Breast epithelium (tissue), 4 donors: ENCODE data around the gene PPP4R4. TPM values are rescaled to one million over a fixed set of nuclear protein-coding genes. Genes with fewer than 3 reads are reported as not detected.

ENCODE experiments used
- DNase-seq, 2 donors: peaks; one replicate each; pipeline ENCODE4 v3.0.0-alpha.2; 2019; ENCODE audit warnings: low spot score in 2 of 2
- H3K27ac ChIP-seq, 2 donors: fragments of 200-600 bp; sonication (generic) in 1 of 2; one replicate each; pipeline ENCODE4 v1.5.1; 2016 to 2019; ENCODE audit warnings: mild to moderate bottlenecking in 1 of 2
- H3K27me3 ChIP-seq, 2 donors: fragments of 200-600 bp; sonication (generic) in 1 of 2; one replicate each; pipeline versions ENCODE4 v1.5.1 to v1.6.0; 2017 to 2019; ENCODE audit warnings: control low read depth in 1 of 2, mild to moderate bottlenecking in 1 of 2
- H3K36me3 ChIP-seq: fragments of 200-600 bp; one replicate; pipeline ENCODE4 v1.5.1; 2019
- H3K4me1 ChIP-seq, 2 donors: fragments of 200-600 bp; sonication (generic); one replicate each; pipeline ENCODE4 v1.5.1; 2016 to 2019; ENCODE audit warnings: control low read depth in 1 of 2
- H3K4me3 ChIP-seq, 3 donors: fragments of 200-600 bp; sonication (generic); 1 replicate in 2 of 3; 2 replicates in 1 of 3; pipeline ENCODE4 v1.5.1; 2016 to 2019; ENCODE audit warnings: mild to moderate bottlenecking in 3 of 3, moderate library complexity in 2 of 3
- H3K9me3 ChIP-seq, 2 donors: fragments of 200-600 bp; sonication (generic) in 1 of 2; one replicate each; pipeline ENCODE4 v1.5.1; 2016 to 2019; ENCODE audit warnings: control low read depth in 1 of 2
- POLR2A ChIP-seq: fragments of 450-650 bp; IDR thresholded peaks from one replicate; pipeline ENCODE4 v1.6.1; 2016; ENCODE audit warnings: antibody characterized with exemption, mild to moderate bottlenecking, moderate library complexity
- POLR2AphosphoS5 ChIP-seq, 3 donors: sonication (generic); formaldehyde crosslinking; IDR thresholded peaks; one replicate each; pipeline ENCODE4 v1.6.1; 2017; ENCODE audit warnings: antibody characterized with exemption in 3 of 3
- intact Hi-C: fragments of 100-400 bp; cut with DNase I; formaldehyde crosslinking; loops from one replicate; pipeline ENCODE4 v1.15.1; 2023; ENCODE audit warnings: low total_unique reads
- total RNA-seq, 3 donors: library from RNA; depleted of rRNA; stranded (reverse); fragments of >200 nt; gene quantifications; one replicate each; pipeline ENCODE4 v1.1.0, GENCODE V29; 2016
- TF ChIP-seq, protein P1 (sequence below), 3 donors: fragments of 450-650 bp; IDR thresholded peaks; one replicate each; pipeline ENCODE4 v1.5.1; 2016 to 2017; ENCODE audit warnings: antibody characterized with exemption in 3 of 3, mild to moderate bottlenecking in 3 of 3, moderate library complexity in 3 of 3

Gene PPP4R4
- total RNA-seq, 3 donors from 2014 or later: 0.48 to 7.9 (median 7.2) TPM

- no peak for DNase-seq
- Histone ChIP-seq H3K9me3 (no peaks in the 10 kb centered on the region), H3K27ac (peak overlapping the region; percentile 88 to 93), H3K4me3 (peak overlapping the region; percentile 49 to 74 (median 66)), H3K4me1 (no peaks in the 10 kb centered on the region), H3K27me3 (no peaks in the 10 kb centered on the region), H3K36me3 (no peaks in the 10 kb centered on the region)
- intact Hi-C loops: loop anchor here (10.0 kb wide), 1 partner anchor 95 kb away; no protein-coding TSS in a partner anchor
- no peak for TF ChIP-seq POLR2A
- TF ChIP-seq, protein P1, sequence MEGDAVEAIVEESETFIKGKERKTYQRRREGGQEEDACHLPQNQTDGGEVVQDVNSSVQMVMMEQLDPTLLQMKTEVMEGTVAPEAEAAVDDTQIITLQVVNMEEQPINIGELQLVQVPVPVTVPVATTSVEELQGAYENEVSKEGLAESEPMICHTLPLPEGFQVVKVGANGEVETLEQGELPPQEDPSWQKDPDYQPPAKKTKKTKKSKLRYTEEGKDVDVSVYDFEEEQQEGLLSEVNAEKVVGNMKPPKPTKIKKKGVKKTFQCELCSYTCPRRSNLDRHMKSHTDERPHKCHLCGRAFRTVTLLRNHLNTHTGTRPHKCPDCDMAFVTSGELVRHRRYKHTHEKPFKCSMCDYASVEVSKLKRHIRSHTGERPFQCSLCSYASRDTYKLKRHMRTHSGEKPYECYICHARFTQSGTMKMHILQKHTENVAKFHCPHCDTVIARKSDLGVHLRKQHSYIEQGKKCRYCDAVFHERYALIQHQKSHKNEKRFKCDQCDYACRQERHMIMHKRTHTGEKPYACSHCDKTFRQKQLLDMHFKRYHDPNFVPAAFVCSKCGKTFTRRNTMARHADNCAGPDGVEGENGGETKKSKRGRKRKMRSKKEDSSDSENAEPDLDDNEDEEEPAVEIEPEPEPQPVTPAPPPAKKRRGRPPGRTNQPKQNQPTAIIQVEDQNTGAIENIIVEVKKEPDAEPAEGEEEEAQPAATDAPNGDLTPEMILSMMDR (IDR thresholded peaks at IDR 0.05): no peak
- TF ChIP-seq POLR2AphosphoS5 (IDR thresholded peaks at IDR 0.05): no peak
These were observed 44.2 kb upstream of the PPP4R4 start for GRCh38 chr14:94129758-94130414.

DNA sequence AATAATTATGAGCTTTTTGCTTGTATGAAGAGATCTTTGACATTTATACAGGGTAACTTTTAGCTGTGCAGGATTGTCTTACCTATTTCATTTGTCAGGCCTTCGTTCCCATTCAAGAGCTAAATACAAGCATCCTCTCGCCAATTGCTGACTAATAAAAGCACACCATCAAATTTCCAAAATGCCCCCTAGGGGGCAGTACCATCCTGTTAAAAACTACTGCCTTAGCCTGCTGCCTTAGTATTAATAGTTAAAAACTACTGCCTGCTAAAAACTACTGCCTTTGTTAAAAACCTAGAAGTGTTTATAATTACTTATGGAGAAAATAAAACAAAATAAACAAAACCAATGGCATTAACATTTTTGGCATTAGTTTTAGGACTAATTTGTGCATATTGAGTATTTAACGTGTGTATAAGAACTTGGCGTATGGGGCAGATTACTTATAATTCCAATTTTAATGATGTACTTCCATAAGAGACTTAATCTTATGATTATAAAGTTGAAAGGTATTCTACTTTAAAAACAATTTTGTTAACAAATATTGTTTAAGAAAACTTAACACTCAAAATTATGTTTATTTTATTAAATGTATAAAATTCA is 41.7 kb upstream of the PPP4R4 start:
- Histone ChIP-seq H3K36me3 (no peaks in the 10 kb centered on the region), H3K27ac (no peak overlapping the region), H3K4me1 (no peaks in the 10 kb centered on the region), H3K9me3 (peaks cover 0 to 5% of the 10 kb centered on the region in 2 donors), H3K27me3 (no peaks in the 10 kb centered on the region), H3K4me3 (no peak overlapping the region)
- DNase-seq: no peak
- intact Hi-C loops: no loop called here
- TF ChIP-seq POLR2AphosphoS5 (IDR thresholded peaks at IDR 0.05): no peak
- TF ChIP-seq POLR2A: no peak
- TF ChIP-seq, protein P1 (IDR thresholded peaks at IDR 0.05): peak; percentile 52 to 58 (median 53)

GRCh38 chr14:94135476-94135875 is 38.6 kb upstream of the PPP4R4 start:
- Histone ChIP-seq H3K36me3 (no peaks in the 10 kb centered on the region), H3K4me3 (no peak overlapping the region), H3K27ac (no peak overlapping the region), H3K9me3 (peaks cover 0 to 5% of the 10 kb centered on the region in 2 donors), H3K27me3 (no peaks in the 10 kb centered on the region), H3K4me1 (no peaks in the 10 kb centered on the region)
- intact Hi-C loops: no loop called here
- no peak for DNase-seq
- TF ChIP-seq POLR2A (no peak), POLR2AphosphoS5 (IDR thresholded peaks at IDR 0.05) (no peak)
- TF ChIP-seq, protein P1 (IDR thresholded peaks at IDR 0.05): no peak

- Histone ChIP-seq H3K9me3 (peaks cover 0 to 5% of the 10 kb centered on the region in 2 donors), H3K27me3 (no peaks in the 10 kb centered on the region), H3K36me3 (no peaks in the 10 kb centered on the region), H3K27ac (no peak overlapping the region), H3K4me1 (no peaks in the 10 kb centered on the region), H3K4me3 (no peak overlapping the region)
- peak; percentile 70 to 88 for DNase-seq
- intact Hi-C loops: no loop called here
- TF ChIP-seq, protein P1 (IDR thresholded peaks at IDR 0.05): peak; percentile 87 to 94 (median 92)
- TF ChIP-seq POLR2A: no peak
- TF ChIP-seq POLR2AphosphoS5 (IDR thresholded peaks at IDR 0.05): peak in 1 of 3 donors; percentile 18
These were observed 37.4 kb upstream of the PPP4R4 start for GRCh38 chr14:94136575-94137331.
